ENCODE data around the gene OR10AG1.

OR10AG1 gene

DNA sequence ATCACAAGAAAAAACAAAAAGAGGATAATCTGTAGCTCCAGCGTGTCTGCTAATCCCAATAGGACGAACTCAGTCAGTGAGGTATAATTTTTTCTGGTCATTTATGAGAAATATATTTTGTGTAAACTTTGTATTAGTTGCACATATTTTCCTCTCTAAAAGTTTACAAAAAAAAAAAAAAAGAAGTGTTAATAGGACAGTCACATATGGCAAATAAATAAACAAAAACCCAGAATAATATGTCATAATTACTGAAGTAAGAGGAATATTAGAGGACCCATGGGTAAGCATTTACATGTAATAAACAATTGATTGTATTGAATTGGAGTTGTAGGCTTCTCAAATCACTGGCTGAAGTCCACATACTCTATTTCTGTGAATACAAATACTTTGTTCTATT lies 24.8 kb upstream of the OR10AG1 start, which contains the start of gene OR5F1:
TSS of gene OR5F1 (minus strand) at position 101 of the 400 bp plus-strand sequence. CDS start at position 101, 0 bp downstream.
- Histone ChIP-seq H3K79me2 (ENCODE audit: insufficient read depth, low read length) (no peaks in the 10 kb centered on the region), H3F3A (ENCODE audit: low read depth) (no peaks in the 10 kb centered on the region), H3K27me3 (ENCODE audit: insufficient read depth, low read length, poor library complexity, severe bottlenecking) (no peaks in the 10 kb centered on the region), H3K4me2 (ENCODE audit: low read depth, low read length, poor library complexity, severe bottlenecking) (no peak within 1 kb of the TSS), H3K9me2 (replicated peaks; ENCODE audit: low read depth, low read length) (no peaks in the 10 kb centered on the region), H3K4me1 (ENCODE audit: insufficient read depth, low read length, poor library complexity, severe bottlenecking) (no peaks in the 10 kb centered on the region), H3K9me3 (ENCODE audit: insufficient read depth, low read depth, low read length) (no peaks in the 10 kb centered on the region), H4K20me1 (ENCODE audit: insufficient read depth, low read length, poor library complexity, severe bottlenecking) (no peaks in the 10 kb centered on the region), H2AFZ (ENCODE audit: low read length) (no peak within 1 kb of the TSS), H3K36me3 (ENCODE audit: insufficient read depth, low read length) (no peaks in the 10 kb centered on the region), H3K9ac (ENCODE audit: low read depth, low read length, poor library complexity, severe bottlenecking) (no peak within 1 kb of the TSS), H3K4me3 (ENCODE audit: low read length, poor library complexity, severe bottlenecking) (no peak within 1 kb of the TSS)
- TF ChIP-seq, protein P1, sequence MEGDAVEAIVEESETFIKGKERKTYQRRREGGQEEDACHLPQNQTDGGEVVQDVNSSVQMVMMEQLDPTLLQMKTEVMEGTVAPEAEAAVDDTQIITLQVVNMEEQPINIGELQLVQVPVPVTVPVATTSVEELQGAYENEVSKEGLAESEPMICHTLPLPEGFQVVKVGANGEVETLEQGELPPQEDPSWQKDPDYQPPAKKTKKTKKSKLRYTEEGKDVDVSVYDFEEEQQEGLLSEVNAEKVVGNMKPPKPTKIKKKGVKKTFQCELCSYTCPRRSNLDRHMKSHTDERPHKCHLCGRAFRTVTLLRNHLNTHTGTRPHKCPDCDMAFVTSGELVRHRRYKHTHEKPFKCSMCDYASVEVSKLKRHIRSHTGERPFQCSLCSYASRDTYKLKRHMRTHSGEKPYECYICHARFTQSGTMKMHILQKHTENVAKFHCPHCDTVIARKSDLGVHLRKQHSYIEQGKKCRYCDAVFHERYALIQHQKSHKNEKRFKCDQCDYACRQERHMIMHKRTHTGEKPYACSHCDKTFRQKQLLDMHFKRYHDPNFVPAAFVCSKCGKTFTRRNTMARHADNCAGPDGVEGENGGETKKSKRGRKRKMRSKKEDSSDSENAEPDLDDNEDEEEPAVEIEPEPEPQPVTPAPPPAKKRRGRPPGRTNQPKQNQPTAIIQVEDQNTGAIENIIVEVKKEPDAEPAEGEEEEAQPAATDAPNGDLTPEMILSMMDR (conservative IDR thresholded peaks at IDR 0.05; ENCODE audit: low read length): no peak
- no peak for TF ChIP-seq EZH2phosphoT487 (IDR thresholded peaks at IDR 0.05; ENCODE audit: borderline replicate concordance)

DNA sequence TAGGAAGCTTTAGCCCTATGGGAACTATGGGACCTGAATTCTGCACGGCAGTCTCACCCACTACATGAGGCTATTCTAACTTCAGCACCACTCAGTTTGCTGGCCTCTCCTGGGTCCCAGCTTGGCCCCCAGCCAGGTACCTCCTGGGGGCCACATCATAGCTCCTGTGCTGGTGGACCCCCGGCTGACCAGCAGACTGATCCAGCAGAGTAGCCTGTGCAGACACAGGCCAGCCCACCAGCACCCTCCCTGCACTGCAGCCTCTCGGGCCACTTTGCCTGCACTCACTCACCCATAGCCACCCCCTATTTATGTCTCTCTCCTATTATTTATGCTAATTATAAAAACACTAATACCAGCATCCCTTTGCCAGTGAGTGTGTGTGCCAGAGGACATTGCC lies 1.2 kb upstream of the OR10AG1 start:
- Histone ChIP-seq H3K4me3 (ENCODE audit: low read length, poor library complexity, severe bottlenecking) (no peak overlapping the region), H3K4me1 (ENCODE audit: insufficient read depth, low read length, poor library complexity, severe bottlenecking) (no peaks in the 10 kb centered on the region), H3K9ac (ENCODE audit: low read depth, low read length, poor library complexity, severe bottlenecking) (no peak overlapping the region), H2AFZ (ENCODE audit: low read length) (no peak overlapping the region), H3F3A (ENCODE audit: low read depth) (no peaks in the 10 kb centered on the region), H3K9me2 (replicated peaks; ENCODE audit: low read depth, low read length) (no peaks in the 10 kb centered on the region), H3K4me2 (ENCODE audit: low read depth, low read length, poor library complexity, severe bottlenecking) (no peak overlapping the region), H4K20me1 (ENCODE audit: insufficient read depth, low read length, poor library complexity, severe bottlenecking) (no peaks in the 10 kb centered on the region), H3K36me3 (ENCODE audit: insufficient read depth, low read length) (no peaks in the 10 kb centered on the region), H3K9me3 (ENCODE audit: insufficient read depth, low read depth, low read length) (no peaks in the 10 kb centered on the region), H3K79me2 (ENCODE audit: insufficient read depth, low read length) (no peaks in the 10 kb centered on the region), H3K27me3 (ENCODE audit: insufficient read depth, low read length, poor library complexity, severe bottlenecking) (no peaks in the 10 kb centered on the region)
- TF ChIP-seq, protein P1 (conservative IDR thresholded peaks at IDR 0.05; ENCODE audit: low read length): no peak
- TF ChIP-seq EZH2phosphoT487 (IDR thresholded peaks at IDR 0.05; ENCODE audit: borderline replicate concordance): no peak

DNA sequence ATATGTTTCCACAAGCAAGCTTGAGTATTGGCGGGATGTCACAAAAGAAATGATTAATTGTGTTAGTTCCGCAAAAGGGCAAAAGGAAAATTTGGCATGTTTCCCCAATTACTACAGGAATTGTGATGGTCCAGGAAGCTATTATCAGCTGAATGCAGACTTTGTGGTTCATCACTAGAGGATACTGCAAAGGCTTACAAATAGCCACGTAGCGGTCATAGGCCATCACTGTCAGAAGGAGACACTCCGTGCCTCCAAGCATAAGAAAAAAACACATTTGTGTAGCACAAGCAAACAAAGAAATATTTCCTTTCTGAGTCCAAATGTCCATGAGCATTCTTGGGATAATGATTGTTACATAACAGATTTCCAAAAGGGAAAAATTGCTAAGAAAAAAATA lies 1.8 kb downstream of the OR10AG1 start:
- TF ChIP-seq, protein P1 (conservative IDR thresholded peaks at IDR 0.05; ENCODE audit: low read length): no peak
- H4K20me1 ChIP-seq (ENCODE audit: insufficient read depth, low read length, poor library complexity, severe bottlenecking): no peaks in the 10 kb centered on the region
- H2AFZ ChIP-seq (ENCODE audit: low read length): no peak overlapping the region
- H3K79me2 ChIP-seq (ENCODE audit: insufficient read depth, low read length): no peaks in the 10 kb centered on the region
- H3K4me3 ChIP-seq (ENCODE audit: low read length, poor library complexity, severe bottlenecking): no peak overlapping the region
- H3K4me1 ChIP-seq (ENCODE audit: insufficient read depth, low read length, poor library complexity, severe bottlenecking): no peaks in the 10 kb centered on the region
- no peaks in the 10 kb centered on the region for H3K9me3 ChIP-seq (ENCODE audit: insufficient read depth, low read depth, low read length)
- H3K9me2 ChIP-seq (replicated peaks; ENCODE audit: low read depth, low read length): no peaks in the 10 kb centered on the region
- H3K4me2 ChIP-seq (ENCODE audit: low read depth, low read length, poor library complexity, severe bottlenecking): no peak overlapping the region
- H3K9ac ChIP-seq (ENCODE audit: low read depth, low read length, poor library complexity, severe bottlenecking): no peak overlapping the region
- H3K27me3 ChIP-seq (ENCODE audit: insufficient read depth, low read length, poor library complexity, severe bottlenecking): no peaks in the 10 kb centered on the region
- H3K36me3 ChIP-seq (ENCODE audit: insufficient read depth, low read length): no peaks in the 10 kb centered on the region
- no peaks in the 10 kb centered on the region for H3F3A ChIP-seq (ENCODE audit: low read depth)
